MM.1S (cell line): ENCODE results near the gene WDR31.

ENCODE experiments used
- DNase-seq: peaks from one replicate; pipeline ENCODE4 v3.0.0-alpha.2; 2015
- H2AFZ ChIP-seq: fragments of 300-600 bp; sonication (generic); 2 replicates; pipeline ENCODE4 v1.6.0; 2016; ENCODE audit warnings: antibody characterized with exemption, low read length
- H3F3A ChIP-seq: fragments of 300-600 bp; sonication (generic); 2 replicates; pipeline ENCODE4 v1.6.1; 2016; ENCODE audit warnings: mild to moderate bottlenecking, antibody characterized with exemption, low read length, moderate library complexity, mixed read lengths; ENCODE audit not compliant: insufficient read depth
- H3K27ac ChIP-seq: fragments of 300-600 bp; sonication (generic); 2 replicates; pipeline ENCODE4 v1.5.1; 2016; ENCODE audit warnings: mild to moderate bottlenecking, low read length
- H3K27me3 ChIP-seq: fragments of 300-600 bp; sonication (generic); replicated peaks from 2 replicates; pipeline ENCODE4 v1.6.0; 2016; ENCODE audit warnings: low read length; ENCODE audit not compliant: insufficient read depth
- H3K36me3 ChIP-seq: fragments of 300-600 bp; sonication (generic); replicated peaks from 2 replicates; pipeline ENCODE4 v1.6.1; 2016; ENCODE audit warnings: mild to moderate bottlenecking, low read length, mixed read lengths; ENCODE audit not compliant: insufficient read depth
- H3K4me1 ChIP-seq: fragments of 300-600 bp; sonication (generic); 2 replicates; pipeline ENCODE4 v1.6.1; 2016; ENCODE audit warnings: low read length, mixed read lengths
- H3K4me2 ChIP-seq: fragments of 300-600 bp; sonication (generic); 2 replicates; pipeline ENCODE4 v1.6.0; 2016; ENCODE audit warnings: low read depth, low read length
- H3K4me3 ChIP-seq: fragments of 300-600 bp; sonication (generic); 2 replicates; pipeline ENCODE4 v1.5.1; 2016; ENCODE audit warnings: low read length, mixed read lengths
- H3K79me2 ChIP-seq: fragments of 300-600 bp; sonication (generic); 2 replicates; pipeline ENCODE4 v1.6.1; 2016; ENCODE audit warnings: mixed run types, low read length, mixed read lengths
- H3K9ac ChIP-seq: fragments of 300-600 bp; sonication (generic); 2 replicates; pipeline ENCODE4 v1.6.1; 2016; ENCODE audit warnings: low read length, mixed read lengths
- H3K9me2 ChIP-seq: fragments of 300-600 bp; sonication (generic); replicated peaks from 2 replicates; pipeline ENCODE4 v1.6.1; 2016; ENCODE audit warnings: mild to moderate bottlenecking, low read length, mixed read lengths; ENCODE audit not compliant: insufficient read depth
- H3K9me3 ChIP-seq: fragments of 300-600 bp; sonication (generic); replicated peaks from 2 replicates; pipeline ENCODE4 v1.6.1; 2016; ENCODE audit warnings: mild to moderate bottlenecking, low read length, mixed read lengths; ENCODE audit not compliant: insufficient read depth
- H4K20me1 ChIP-seq: fragments of 300-600 bp; sonication (generic); 2 replicates; pipeline ENCODE4 v1.6.1; 2016; ENCODE audit warnings: mild to moderate bottlenecking, low read length, moderate library complexity, mixed read lengths; ENCODE audit not compliant: insufficient read depth
- CTCF ChIP-seq: fragments of 300-600 bp; sonication (generic); IDR thresholded peaks from 2 replicates; pipeline ENCODE4 v1.5.1; 2016; ENCODE audit warnings: antibody characterized with exemption, low read length, mixed read lengths
- EZH2 ChIP-seq: fragments of 300-600 bp; sonication (generic); optimal IDR thresholded peaks from 2 replicates; pipeline ENCODE3; 2017; ENCODE audit warnings: low read depth, mild to moderate bottlenecking, antibody characterized with exemption, low read length, mixed read lengths
- EZH2phosphoT487 ChIP-seq: fragments of 300-600 bp; sonication (generic); IDR thresholded peaks from 2 replicates; pipeline ENCODE4 v1.6.1; 2018; ENCODE audit warnings: antibody characterized with exemption, low read length

WDR31 gene

GRCh38 chr9:113322671-113323070 lies 17.4 kb downstream of the WDR31 start:
- Histone ChIP-seq H3K36me3 (no peaks in the 10 kb centered on the region), H3K27ac (no peak overlapping the region), H3K27me3 (no peaks in the 10 kb centered on the region), H3K9me3 (no peaks in the 10 kb centered on the region), H3K4me1 (no peaks in the 10 kb centered on the region), H3K4me2 (no peak overlapping the region), H3K9me2 (no peaks in the 10 kb centered on the region), H4K20me1 (no peaks in the 10 kb centered on the region), H3K9ac (no peak overlapping the region), H3K4me3 (no peak overlapping the region), H3K79me2 (no peaks in the 10 kb centered on the region), H2AFZ (no peak overlapping the region), H3F3A (no peaks in the 10 kb centered on the region)
- TF ChIP-seq EZH2phosphoT487 (no peak), CTCF (no peak), EZH2 (no peak)
- DNase-seq: no peak

GRCh38 chr9:113320051-113320450 lies 20.0 kb downstream of the WDR31 start:
- Histone ChIP-seq H3K4me2 (no peak overlapping the region), H3K79me2 (no peaks in the 10 kb centered on the region), H3K9me2 (no peaks in the 10 kb centered on the region), H3K27ac (no peak overlapping the region), H3K9ac (no peak overlapping the region), H3F3A (no peaks in the 10 kb centered on the region), H3K9me3 (no peaks in the 10 kb centered on the region), H3K4me1 (no peaks in the 10 kb centered on the region), H3K4me3 (no peak overlapping the region), H3K27me3 (no peaks in the 10 kb centered on the region), H3K36me3 (no peaks in the 10 kb centered on the region), H4K20me1 (no peaks in the 10 kb centered on the region), H2AFZ (no peak overlapping the region)
- DNase-seq: no peak
- no peak for TF ChIP-seq EZH2
- no peak for TF ChIP-seq EZH2phosphoT487
- no peak for TF ChIP-seq CTCF

GRCh38 chr9:113319054-113319453 lies 21.0 kb downstream of the WDR31 start:
- no peaks in the 10 kb centered on the region for H3K9me2 ChIP-seq
- H4K20me1 ChIP-seq: no peaks in the 10 kb centered on the region
- H3F3A ChIP-seq: no peaks in the 10 kb centered on the region
- H3K4me1 ChIP-seq: no peaks in the 10 kb centered on the region
- H3K4me3 ChIP-seq: no peak overlapping the region
- no peaks in the 10 kb centered on the region for H3K79me2 ChIP-seq
- H3K9ac ChIP-seq: no peak overlapping the region
- no peaks in the 10 kb centered on the region for H3K36me3 ChIP-seq
- H3K27ac ChIP-seq: no peak overlapping the region
- H3K4me2 ChIP-seq: no peak overlapping the region
- no peaks in the 10 kb centered on the region for H3K27me3 ChIP-seq
- no peak for TF ChIP-seq CTCF
- no peak for TF ChIP-seq EZH2
- TF ChIP-seq EZH2phosphoT487: no peak
- no peak for DNase-seq
- no peak overlapping the region for H2AFZ ChIP-seq
- H3K9me3 ChIP-seq: no peaks in the 10 kb centered on the region
